ENCODE measurements around the gene FYCO1.

DNA sequence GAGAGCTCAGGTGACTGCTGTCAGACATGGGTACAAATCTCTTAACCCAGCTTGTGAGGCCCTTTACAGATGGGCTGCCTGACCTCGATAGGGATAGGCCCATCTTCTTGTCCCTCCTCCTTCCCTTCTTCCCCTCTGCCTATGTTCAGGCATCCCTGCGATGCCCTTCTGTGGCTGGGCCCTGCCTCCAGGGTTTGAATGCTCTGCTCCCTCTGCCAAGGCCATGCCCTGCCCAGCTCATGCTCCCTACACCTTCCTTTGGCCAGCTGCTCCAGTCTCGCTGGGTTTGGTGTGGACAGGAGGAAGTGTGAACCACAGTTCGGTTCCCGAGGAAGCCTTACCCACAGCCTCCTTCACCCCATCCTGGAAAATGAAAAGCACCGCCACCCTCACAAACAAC, 4.3 kb downstream of the FYCO1 start:
- TF ChIP-seq, protein P1, sequence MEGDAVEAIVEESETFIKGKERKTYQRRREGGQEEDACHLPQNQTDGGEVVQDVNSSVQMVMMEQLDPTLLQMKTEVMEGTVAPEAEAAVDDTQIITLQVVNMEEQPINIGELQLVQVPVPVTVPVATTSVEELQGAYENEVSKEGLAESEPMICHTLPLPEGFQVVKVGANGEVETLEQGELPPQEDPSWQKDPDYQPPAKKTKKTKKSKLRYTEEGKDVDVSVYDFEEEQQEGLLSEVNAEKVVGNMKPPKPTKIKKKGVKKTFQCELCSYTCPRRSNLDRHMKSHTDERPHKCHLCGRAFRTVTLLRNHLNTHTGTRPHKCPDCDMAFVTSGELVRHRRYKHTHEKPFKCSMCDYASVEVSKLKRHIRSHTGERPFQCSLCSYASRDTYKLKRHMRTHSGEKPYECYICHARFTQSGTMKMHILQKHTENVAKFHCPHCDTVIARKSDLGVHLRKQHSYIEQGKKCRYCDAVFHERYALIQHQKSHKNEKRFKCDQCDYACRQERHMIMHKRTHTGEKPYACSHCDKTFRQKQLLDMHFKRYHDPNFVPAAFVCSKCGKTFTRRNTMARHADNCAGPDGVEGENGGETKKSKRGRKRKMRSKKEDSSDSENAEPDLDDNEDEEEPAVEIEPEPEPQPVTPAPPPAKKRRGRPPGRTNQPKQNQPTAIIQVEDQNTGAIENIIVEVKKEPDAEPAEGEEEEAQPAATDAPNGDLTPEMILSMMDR (conservative IDR thresholded peaks at IDR 0.05 in 1 of 2, IDR thresholded peaks at IDR 0.05 in 1 of 2; ENCODE audit: low read depth in 1 of 2, low read length in 2 of 2) = no peak
- no peak for TF ChIP-seq EZH2 (IDR thresholded peaks at IDR 0.05; ENCODE audit: low read length, missing control alignments)

Data from fibroblast of lung (primary cell).